ENCODE data around the gene C3.

The C3 gene

GRCh38 chr19:6668691-6669090, 51.8 kb downstream of the C3 start:
- Histone ChIP-seq H2AFZ (ENCODE audit: low read depth, low read length) (no peak overlapping the region), H3K4me2 (ENCODE audit: insufficient read depth, low read length) (no peak overlapping the region), H3K4me3 (ENCODE audit: low read depth in 1 of 2, low read length in 2 of 2) (no peak overlapping the region), H3K27ac (ENCODE audit: low read length) (no peak overlapping the region), H3K27me3 (ENCODE audit: insufficient read depth, low read length, poor library complexity) (no peaks in the 10 kb centered on the region), H3K4me1 (ENCODE audit: insufficient read depth, low read length) (no peaks in the 10 kb centered on the region), H4K20me1 (ENCODE audit: insufficient read depth, low read length) (no peaks in the 10 kb centered on the region), H3K79me2 (ENCODE audit: insufficient read depth, low read length) (no peaks in the 10 kb centered on the region), H3K9me3 (ENCODE audit: insufficient read depth, low read length, severe bottlenecking) (no peaks in the 10 kb centered on the region), H3K9ac (ENCODE audit: low read depth, low read length) (no peak overlapping the region), H3K36me3 (ENCODE audit: insufficient read depth, low read length) (no peaks in the 10 kb centered on the region)
- DNase-seq: no peak
- TF ChIP-seq EZH2 (IDR thresholded peaks at IDR 0.05; ENCODE audit: borderline replicate concordance, low read depth, low read length, severe bottlenecking) (no peak), CTCF (IDR thresholded peaks at IDR 0.05; ENCODE audit: borderline replicate concordance, extremely low read depth, low read length, poor library complexity, severe bottlenecking) (no peak)
- ATAC-seq (ENCODE audit: insufficient read depth, low read depth): no peak

GRCh38 chr19:6667114-6667627, 53.3 kb downstream of the C3 start:
- no peak overlapping the region for H2AFZ ChIP-seq (ENCODE audit: low read depth, low read length)

GRCh38 chr19:6664916-6665315, 55.5 kb downstream of the C3 start:
- Histone ChIP-seq H3K27ac (ENCODE audit: low read length) (no peak overlapping the region), H3K9me3 (ENCODE audit: insufficient read depth, low read length, severe bottlenecking) (no peaks in the 10 kb centered on the region), H3K4me2 (ENCODE audit: insufficient read depth, low read length) (no peak overlapping the region), H3K9ac (ENCODE audit: low read depth, low read length) (no peak overlapping the region), H3K79me2 (ENCODE audit: insufficient read depth, low read length) (no peaks in the 10 kb centered on the region), H2AFZ (ENCODE audit: low read depth, low read length) (no peak overlapping the region), H3K36me3 (ENCODE audit: insufficient read depth, low read length) (no peaks in the 10 kb centered on the region), H4K20me1 (ENCODE audit: insufficient read depth, low read length) (no peaks in the 10 kb centered on the region), H3K4me3 (ENCODE audit: low read depth in 1 of 2, low read length in 2 of 2) (no peak overlapping the region), H3K27me3 (ENCODE audit: insufficient read depth, low read length, poor library complexity) (no peaks in the 10 kb centered on the region), H3K4me1 (ENCODE audit: insufficient read depth, low read length) (no peaks in the 10 kb centered on the region)
- DNase-seq: no peak
- TF ChIP-seq CTCF (IDR thresholded peaks at IDR 0.05; ENCODE audit: borderline replicate concordance, extremely low read depth, low read length, poor library complexity, severe bottlenecking) (no peak), EZH2 (IDR thresholded peaks at IDR 0.05; ENCODE audit: borderline replicate concordance, low read depth, low read length, severe bottlenecking) (no peak)
- ATAC-seq (ENCODE audit: insufficient read depth, low read depth): no peak

More at GRCh38 chr19:6667114-6667627, 53.3 kb downstream of the C3 start:
- Histone ChIP-seq H3K4me3 (ENCODE audit: low read depth in 1 of 2, low read length in 2 of 2) (no peak overlapping the region), H3K27me3 (ENCODE audit: insufficient read depth, low read length, poor library complexity) (no peaks in the 10 kb centered on the region), H3K4me2 (ENCODE audit: insufficient read depth, low read length) (no peak overlapping the region), H3K4me1 (ENCODE audit: insufficient read depth, low read length) (no peaks in the 10 kb centered on the region), H3K9me3 (ENCODE audit: insufficient read depth, low read length, severe bottlenecking) (no peaks in the 10 kb centered on the region), H3K9ac (ENCODE audit: low read depth, low read length) (no peak overlapping the region), H3K27ac (ENCODE audit: low read length) (no peak overlapping the region), H3K36me3 (ENCODE audit: insufficient read depth, low read length) (no peaks in the 10 kb centered on the region), H4K20me1 (ENCODE audit: insufficient read depth, low read length) (no peaks in the 10 kb centered on the region), H3K79me2 (ENCODE audit: insufficient read depth, low read length) (no peaks in the 10 kb centered on the region)
- ATAC-seq (ENCODE audit: insufficient read depth, low read depth) (no peak), DNase-seq (no peak)
- TF ChIP-seq EZH2 (IDR thresholded peaks at IDR 0.05; ENCODE audit: borderline replicate concordance, low read depth, low read length, severe bottlenecking): no peak
- TF ChIP-seq CTCF (IDR thresholded peaks at IDR 0.05; ENCODE audit: borderline replicate concordance, extremely low read depth, low read length, poor library complexity, severe bottlenecking): no peak

Data from DND-41 (cell line).